Body of pancreas (tissue), 4 donors: Measurements from ENCODE around the gene AMIGO3.

Source experiments
- POLR2A ChIP-seq, 3 donors: fragments of 450-650 bp; IDR thresholded peaks; one replicate each; pipeline ENCODE4 v1.6.1; 2016; ENCODE audit warnings: antibody characterized with exemption in 3 of 3, mild to moderate bottlenecking in 2 of 3
- TF ChIP-seq, protein P1 (sequence below), 7 experiments: fragments of 450-650 bp in 4 of 7; fragments of 200-600 bp in 3 of 7; sonication (generic) in 3 of 7; IDR thresholded peaks; one replicate each; pipeline ENCODE4 v1.5.1; 2016 to 2019; ENCODE audit warnings: antibody characterized with exemption in 7 of 7

GRCh38 chr3:49668861-49669260 lies 50.6 kb downstream of the AMIGO3 start:
- TF ChIP-seq POLR2A (IDR thresholded peaks at IDR 0.05) = no peak
- TF ChIP-seq, protein P1, sequence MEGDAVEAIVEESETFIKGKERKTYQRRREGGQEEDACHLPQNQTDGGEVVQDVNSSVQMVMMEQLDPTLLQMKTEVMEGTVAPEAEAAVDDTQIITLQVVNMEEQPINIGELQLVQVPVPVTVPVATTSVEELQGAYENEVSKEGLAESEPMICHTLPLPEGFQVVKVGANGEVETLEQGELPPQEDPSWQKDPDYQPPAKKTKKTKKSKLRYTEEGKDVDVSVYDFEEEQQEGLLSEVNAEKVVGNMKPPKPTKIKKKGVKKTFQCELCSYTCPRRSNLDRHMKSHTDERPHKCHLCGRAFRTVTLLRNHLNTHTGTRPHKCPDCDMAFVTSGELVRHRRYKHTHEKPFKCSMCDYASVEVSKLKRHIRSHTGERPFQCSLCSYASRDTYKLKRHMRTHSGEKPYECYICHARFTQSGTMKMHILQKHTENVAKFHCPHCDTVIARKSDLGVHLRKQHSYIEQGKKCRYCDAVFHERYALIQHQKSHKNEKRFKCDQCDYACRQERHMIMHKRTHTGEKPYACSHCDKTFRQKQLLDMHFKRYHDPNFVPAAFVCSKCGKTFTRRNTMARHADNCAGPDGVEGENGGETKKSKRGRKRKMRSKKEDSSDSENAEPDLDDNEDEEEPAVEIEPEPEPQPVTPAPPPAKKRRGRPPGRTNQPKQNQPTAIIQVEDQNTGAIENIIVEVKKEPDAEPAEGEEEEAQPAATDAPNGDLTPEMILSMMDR (IDR thresholded peaks at IDR 0.05) = no peak
